Mesodermal cell (in vitro differentiated cells): ENCODE measurements around the gene ITSN1.

ENCODE experiments used
- H3K27ac ChIP-seq: 2 replicates; pipeline ENCODE4 v1.7.0; 2013; ENCODE audit warnings: mild to moderate bottlenecking, low read depth, low read length, moderate library complexity; ENCODE audit not compliant: severe bottlenecking
- H3K36me3 ChIP-seq: 2 replicates; pipeline ENCODE4 v1.7.1; 2013; ENCODE audit warnings: mild to moderate bottlenecking, low read length, moderate library complexity; ENCODE audit not compliant: control insufficient read depth, insufficient read depth
- H3K4me1 ChIP-seq: one replicate; pipeline ENCODE4 v1.7.1; 2013; ENCODE audit warnings: mild to moderate bottlenecking, low read length; ENCODE audit not compliant: insufficient read depth, control insufficient read depth, poor library complexity, severe bottlenecking
- H3K4me3 ChIP-seq: 2 replicates; pipeline ENCODE4 v1.7.0; 2013; ENCODE audit warnings: low read length, control low read depth, mild to moderate bottlenecking; ENCODE audit not compliant: insufficient read depth, poor library complexity, severe bottlenecking; ENCODE audit errors: extremely low read depth
- H3K9me3 ChIP-seq: 2 replicates; pipeline ENCODE4 v1.7.1; 2013; ENCODE audit warnings: mild to moderate bottlenecking, low read length, moderate library complexity; ENCODE audit not compliant: control insufficient read depth
- WGBS, 2 experiments: methylation state at CpG; one replicate each; pipeline ENCODE4 v1.1.5; 2013; ENCODE audit warnings: missing lambda C conversion rate in 2 of 2; ENCODE audit not compliant: insufficient coverage in 2 of 2; 5-methylcytosine and 5-hydroxymethylcytosine counted together

The ITSN1 gene

DNA sequence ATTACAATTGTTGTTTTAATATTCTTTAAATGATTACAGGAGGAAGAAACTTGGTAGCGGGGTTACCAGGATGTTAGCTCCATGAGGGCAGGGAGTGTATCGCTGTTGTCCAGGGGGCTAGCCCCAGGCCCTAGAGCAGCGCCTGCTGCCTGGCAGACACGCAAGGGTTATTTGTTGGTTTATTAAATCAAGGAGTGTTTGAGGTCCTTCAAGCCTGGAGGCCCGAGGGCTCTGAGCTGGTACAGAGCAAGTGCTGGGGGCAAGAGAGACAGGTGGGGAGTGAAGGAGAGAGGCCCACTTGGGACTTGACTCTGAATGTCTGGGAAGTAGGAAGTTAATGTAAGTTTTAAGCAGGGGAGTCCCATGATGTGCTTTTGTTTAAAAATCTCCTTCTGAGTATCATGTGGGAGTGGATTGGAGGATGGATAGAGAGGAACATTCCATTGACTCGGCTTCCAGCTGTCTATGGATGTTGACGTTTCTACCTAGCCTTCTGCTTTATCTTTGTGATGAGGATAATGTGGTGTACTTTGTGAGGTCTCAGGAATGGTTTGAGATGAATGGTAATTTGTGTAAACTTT is 8.7 kb downstream of the ITSN1 start:
- Histone ChIP-seq H3K36me3 (peaks cover 28% of the 10 kb centered on the region), H3K9me3 (no peaks in the 10 kb centered on the region), H3K4me1 (peaks cover 27% of the 10 kb centered on the region), H3K4me3 (no peak overlapping the region), H3K27ac (no peak overlapping the region)
- WGBS, 2 experiments = 83 to 92% methylated on average over 3 to 6 of the region's 7 CpGs

DNA sequence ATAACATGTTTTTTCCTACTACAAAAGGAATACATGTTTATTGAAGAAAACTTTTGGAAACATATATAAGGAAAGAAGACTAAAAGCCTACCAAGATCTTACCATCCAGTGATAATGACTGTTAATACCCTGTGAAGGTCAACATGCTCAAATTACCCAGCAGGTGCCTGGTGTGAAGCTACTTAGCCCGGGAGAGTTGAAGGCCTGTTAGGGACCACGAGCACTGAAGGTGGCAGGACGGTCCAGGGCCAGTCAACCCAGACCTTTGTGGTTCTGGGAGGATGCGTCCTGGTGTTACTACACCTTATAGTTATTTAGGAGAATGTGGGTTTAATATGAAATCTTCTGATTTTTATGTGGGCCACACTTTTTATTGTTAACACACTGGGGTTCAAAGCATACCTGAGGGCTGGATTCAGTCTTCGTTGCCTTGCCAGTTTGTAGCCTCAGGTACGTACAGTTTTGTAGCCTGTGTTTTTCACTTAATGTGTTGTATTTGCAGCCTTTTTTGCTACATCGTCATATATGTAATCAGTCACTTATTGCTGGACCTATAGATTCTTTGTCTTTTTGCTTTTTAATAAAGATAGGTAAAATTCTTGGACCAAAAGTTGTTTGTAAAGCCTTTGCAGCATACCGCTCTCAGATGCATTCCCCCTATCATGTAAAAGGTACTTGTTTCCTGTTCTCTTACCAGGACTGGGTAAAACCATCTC is 9.8 kb downstream of the ITSN1 start:
- Histone ChIP-seq H3K4me1 (peaks cover 36% of the 10 kb centered on the region), H3K9me3 (no peaks in the 10 kb centered on the region), H3K27ac (no peak overlapping the region), H3K36me3 (peaks cover 28% of the 10 kb centered on the region), H3K4me3 (no peak overlapping the region)
- WGBS, 2 experiments = 62 to 63% methylated on average over 4 of the region's 8 CpGs

DNA sequence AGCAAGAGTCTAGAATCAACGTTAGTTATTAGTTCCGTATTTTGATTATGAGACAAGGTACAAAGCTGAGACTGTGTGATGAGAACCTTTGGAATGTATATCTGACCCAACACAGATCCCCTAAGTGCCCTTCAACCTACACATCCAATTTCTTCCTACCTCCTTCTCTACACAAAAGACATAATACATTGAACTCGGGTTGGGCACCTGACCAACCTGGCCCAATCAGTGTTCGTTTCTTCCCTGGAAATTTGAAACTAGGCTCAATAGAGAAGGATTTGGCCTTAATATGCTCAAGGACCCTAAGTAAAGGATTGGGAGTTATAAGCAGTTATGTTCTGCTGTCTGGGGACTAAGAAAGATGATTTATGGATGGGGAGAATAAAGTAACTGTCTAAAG is 12.1 kb downstream of the ITSN1 start:
- H3K9me3 ChIP-seq = no peaks in the 10 kb centered on the region
- 89 to 100% methylated on average over 2 of the region's 4 CpGs for WGBS, 2 experiments
- peaks cover 50% of the 10 kb centered on the region for H3K4me1 ChIP-seq
- no peak overlapping the region for H3K4me3 ChIP-seq
- H3K36me3 ChIP-seq = peaks cover 22% of the 10 kb centered on the region
- H3K27ac ChIP-seq = peak overlapping the region; percentile 89

DNA sequence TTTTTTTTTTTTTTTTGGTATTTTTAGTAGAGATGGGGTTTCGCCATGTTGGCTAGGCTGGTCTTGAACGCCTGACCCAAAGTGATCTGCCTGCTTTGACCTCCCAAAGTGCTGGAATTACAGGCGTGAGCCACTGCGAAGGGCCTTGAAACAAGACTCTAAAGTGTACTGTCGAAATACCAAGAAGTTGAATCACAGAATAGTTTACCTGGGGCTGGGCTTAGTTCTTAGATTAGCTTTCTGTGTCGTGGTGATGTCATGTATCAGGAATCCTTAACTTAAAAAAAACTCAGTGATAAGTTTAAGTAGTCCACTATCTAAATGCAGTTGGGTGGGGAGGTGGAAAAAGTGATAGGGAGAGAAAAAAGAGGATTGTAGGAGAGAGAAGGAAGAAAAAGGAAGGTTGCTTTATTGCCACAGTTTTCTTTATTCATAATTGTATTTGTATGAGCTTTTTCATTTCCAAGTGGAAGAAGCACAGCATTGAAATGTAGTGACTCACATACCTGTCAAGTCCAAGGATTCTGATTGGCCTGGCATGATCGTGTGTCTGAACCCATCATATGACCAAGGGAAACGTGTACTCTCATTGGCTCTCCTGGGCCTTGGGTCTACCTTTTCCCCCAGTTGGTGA is 13.4 kb downstream of the ITSN1 start:
- Histone ChIP-seq H3K36me3 (peaks cover 27% of the 10 kb centered on the region), H3K4me1 (peaks cover 43% of the 10 kb centered on the region)
- 63 to 69% methylated on average over 6 to 7 of the region's 8 CpGs for WGBS, 2 experiments

DNA sequence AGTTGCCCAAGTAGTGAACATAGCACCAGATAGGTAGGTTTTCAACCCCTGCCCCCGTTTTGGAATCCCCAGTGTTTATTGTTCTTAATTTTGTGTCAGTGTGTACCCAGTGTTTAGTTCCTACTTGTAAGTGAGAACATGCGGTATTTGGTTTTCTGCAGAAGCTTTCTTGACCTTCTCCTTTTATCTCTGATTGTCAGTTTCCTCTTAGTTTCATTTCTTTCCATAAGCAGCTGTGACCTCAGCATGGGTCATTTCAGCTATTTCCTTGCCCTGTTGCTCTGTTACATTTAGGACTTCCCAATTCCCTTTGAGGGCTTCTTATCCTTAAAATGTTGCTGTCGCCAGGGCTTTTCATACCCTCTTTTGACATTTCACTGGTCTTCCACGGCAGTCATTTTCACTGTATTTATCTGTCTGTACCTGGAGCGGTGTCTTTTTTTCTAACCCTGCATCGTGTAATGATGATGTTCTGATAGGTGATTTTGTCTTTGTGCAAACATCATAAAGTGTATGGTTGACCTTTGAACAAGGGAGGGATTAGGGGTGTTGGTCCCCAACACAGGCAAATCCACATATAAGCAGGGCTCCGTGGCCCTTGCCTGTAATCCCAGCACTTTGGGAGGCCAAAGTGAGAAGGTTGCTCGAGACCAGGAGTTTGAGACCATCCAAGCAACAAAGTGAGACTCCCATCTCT is 15.0 kb downstream of the ITSN1 start:
- Histone ChIP-seq H3K4me3 (no peak overlapping the region), H3K27ac (peak overlapping the region; percentile 62), H3K4me1 (peaks cover 37% of the 10 kb centered on the region), H3K36me3 (peaks cover 26% of the 10 kb centered on the region), H3K9me3 (peaks cover 3% of the 10 kb centered on the region)
- WGBS, 2 experiments = 80 to 81% methylated on average over 5 to 7 of the region's 8 CpGs

More for the DNA sequence above, 13.4 kb downstream of the ITSN1 start:
- H3K4me3 ChIP-seq = no peak overlapping the region
- no peaks in the 10 kb centered on the region for H3K9me3 ChIP-seq
- peak overlapping the region; percentile 89 for H3K27ac ChIP-seq

DNA sequence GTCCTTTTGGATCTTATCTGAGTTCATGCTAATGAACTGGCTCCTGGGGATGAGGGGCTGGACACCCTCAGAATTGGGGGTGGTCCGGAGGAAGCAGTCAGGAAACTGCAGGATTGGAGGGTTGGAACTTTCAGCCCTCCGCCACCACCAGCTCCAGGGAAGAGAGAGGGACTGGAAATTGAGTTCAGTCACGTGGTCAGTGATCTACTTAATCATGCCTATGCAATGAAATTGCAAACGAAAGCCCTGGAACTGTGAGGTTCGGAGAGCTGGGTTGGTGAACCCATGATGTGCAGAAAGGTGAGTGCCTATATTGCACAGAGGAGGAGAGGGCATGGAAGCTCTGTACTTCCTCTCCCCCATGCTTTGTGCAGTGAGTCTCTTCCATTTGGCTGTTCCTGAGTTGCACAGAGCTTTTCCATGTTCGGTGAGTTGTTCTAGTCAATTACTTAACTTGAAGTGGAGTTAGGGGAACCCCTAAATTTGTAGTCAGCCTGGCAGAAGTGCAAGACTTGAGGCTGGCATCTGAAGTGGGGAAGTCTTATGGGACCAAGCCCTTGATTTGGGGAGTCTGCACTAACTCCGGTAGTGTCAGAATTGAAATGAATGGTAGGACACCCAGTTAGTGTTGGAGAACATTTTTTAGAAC is 16.7 kb downstream of the ITSN1 start:
- H3K4me1 ChIP-seq = peaks cover 37% of the 10 kb centered on the region
- no peak overlapping the region for H3K27ac ChIP-seq
- WGBS, 2 experiments = 91 to 93% methylated on average over 6 of the region's 7 CpGs
- peaks cover 10% of the 10 kb centered on the region for H3K36me3 ChIP-seq
- peaks cover 3% of the 10 kb centered on the region for H3K9me3 ChIP-seq
- no peak overlapping the region for H3K4me3 ChIP-seq

DNA sequence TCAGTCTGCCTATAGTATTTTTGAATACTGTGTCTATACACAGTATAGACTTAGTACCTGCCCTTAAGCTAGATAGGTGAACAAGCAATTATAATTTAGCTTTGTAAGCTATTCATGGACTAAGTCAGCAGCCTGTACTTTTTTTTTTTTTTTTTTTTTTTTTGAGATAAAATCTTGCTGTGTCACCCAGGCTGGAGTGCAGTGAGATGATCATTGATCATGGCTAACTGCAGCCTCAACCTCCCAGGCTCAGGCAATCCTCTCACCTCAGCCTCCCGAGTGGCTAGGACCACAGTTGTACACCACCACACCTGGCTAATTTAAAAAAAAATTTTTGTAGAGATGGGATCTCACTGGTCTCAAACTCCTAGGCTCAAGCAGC is 17.3 kb downstream of the ITSN1 start:
- H3K27ac ChIP-seq = no peak overlapping the region
- no CpG with 5 or more reads among the region's 1 CpG for WGBS, 2 experiments
- H3K9me3 ChIP-seq = peaks cover 3% of the 10 kb centered on the region
- peaks cover 33% of the 10 kb centered on the region for H3K4me1 ChIP-seq
- H3K36me3 ChIP-seq = peaks cover 5% of the 10 kb centered on the region
- no peak overlapping the region for H3K4me3 ChIP-seq

DNA sequence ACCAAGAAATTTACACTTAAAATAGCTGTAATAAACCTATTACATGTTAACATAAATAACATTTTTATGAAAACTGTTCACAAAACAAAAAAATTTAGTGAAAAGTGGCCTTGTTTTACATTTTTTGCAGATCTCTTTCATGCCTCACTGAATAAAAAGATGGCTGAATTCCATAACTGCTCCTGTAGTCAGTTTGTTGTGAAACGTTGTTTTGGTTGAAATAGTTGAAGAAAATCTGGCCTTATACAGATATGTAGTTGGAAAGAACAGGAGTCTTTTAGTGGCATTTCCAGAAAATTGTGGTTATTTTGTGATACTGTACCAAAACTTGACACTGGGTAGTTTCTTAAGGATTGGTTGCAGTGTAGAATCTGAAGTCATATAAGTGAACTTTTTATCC is 18.1 kb downstream of the ITSN1 start:
- Histone ChIP-seq H3K9me3 (peaks cover 3% of the 10 kb centered on the region), H3K4me1 (peaks cover 27% of the 10 kb centered on the region), H3K36me3 (peaks cover 5% of the 10 kb centered on the region), H3K27ac (no peak overlapping the region), H3K4me3 (no peak overlapping the region)
- WGBS, 2 experiments = 92 to 100% methylated on average over 1 of the region's 1 CpG

DNA sequence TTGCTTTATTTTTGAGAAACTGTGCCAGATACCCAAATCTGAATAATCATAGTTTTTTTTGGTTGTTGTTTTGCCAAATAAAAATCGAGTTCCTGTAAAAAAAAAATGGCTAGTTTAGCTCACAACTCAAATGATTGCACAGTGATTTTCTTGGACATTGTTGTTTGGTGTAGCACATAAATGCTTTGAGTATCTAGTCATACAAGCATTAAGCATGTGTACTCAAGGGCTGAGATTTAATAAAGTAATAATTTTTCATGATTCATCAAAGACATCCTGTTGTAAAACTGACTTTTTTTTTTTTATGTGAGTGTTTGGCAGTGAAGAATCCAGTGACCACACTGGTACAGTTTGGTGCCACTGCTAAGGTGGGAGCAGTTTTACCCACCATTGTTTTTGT is 18.8 kb downstream of the ITSN1 start:
- Histone ChIP-seq H3K9me3 (peaks cover 3% of the 10 kb centered on the region), H3K36me3 (peaks cover 5% of the 10 kb centered on the region), H3K4me3 (no peak overlapping the region), H3K27ac (no peak overlapping the region), H3K4me1 (peaks cover 27% of the 10 kb centered on the region)
- no CpG with 5 or more reads among the region's 1 CpG for WGBS, 2 experiments

DNA sequence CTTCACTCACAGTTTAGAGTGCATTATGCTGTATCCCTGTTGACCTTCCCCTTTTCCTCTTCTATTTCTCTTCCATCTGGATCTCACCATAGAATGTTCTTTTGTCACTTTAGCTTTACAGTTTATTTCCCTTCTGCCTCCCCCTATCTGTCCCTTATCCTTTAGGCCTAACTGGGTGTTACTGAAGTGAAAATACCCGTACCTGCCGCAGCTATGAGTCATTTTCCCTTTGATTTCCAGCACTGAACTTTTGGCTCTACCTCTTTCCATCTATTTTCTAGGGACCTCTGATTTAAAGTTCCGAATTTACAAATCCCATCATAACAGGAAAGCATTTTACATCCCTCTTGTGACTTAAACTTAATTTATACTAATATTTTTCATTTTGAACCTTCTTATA is 19.7 kb downstream of the ITSN1 start:
- Histone ChIP-seq H3K9me3 (peaks cover 3% of the 10 kb centered on the region), H3K4me3 (no peak overlapping the region), H3K36me3 (peaks cover 5% of the 10 kb centered on the region), H3K27ac (no peak overlapping the region), H3K4me1 (peaks cover 23% of the 10 kb centered on the region)
- WGBS, 2 experiments = 72 to 84% methylated on average over 2 to 3 of the region's 3 CpGs
